Bronchial epithelial cell (primary cell): ENCODE data around the gene CDO1. TPM values are rescaled to one million over a fixed set of nuclear protein-coding genes. Genes with fewer than 3 reads are reported as not detected.

Source experiments
- DNase-seq: peaks from one replicate; pipeline ENCODE4 v3.0.0-alpha.2; 2010; ENCODE audit warnings: low read depth
- FAIRE-seq: peaks from 2 replicates; lab custom pipeline; 2011; peaks lifted over from hg19 to GRCh38; lab: Jason Lieb, UNC
- H3K27me3 ChIP-seq: 2 replicates; pipeline ENCODE4 v1.5.1; 2011; ENCODE audit warnings: low read length; ENCODE audit not compliant: control insufficient read depth, insufficient read depth
- H3K36me3 ChIP-seq: 2 replicates; pipeline ENCODE4 v1.5.1; 2011; ENCODE audit warnings: low read length; ENCODE audit not compliant: control insufficient read depth, insufficient read depth
- H3K4me3 ChIP-seq: 2 replicates; pipeline ENCODE4 v1.5.1; 2011; ENCODE audit warnings: mild to moderate bottlenecking, low read depth, low read length, control low read depth
- total RNA-seq: library from RNA; depleted of rRNA; stranded (reverse); fragments of >200 nt; gene quantifications from 2 replicates; pipeline ENCODE4 v1.2.1, GENCODE V29; 2014
- TF ChIP-seq, protein P1 (sequence below): IDR thresholded peaks from 2 replicates; pipeline ENCODE4 v1.5.1; 2011; ENCODE audit warnings: mild to moderate bottlenecking, moderate library complexity, low read length, control low read depth, inconsistent platforms; ENCODE audit not compliant: insufficient read depth, severe bottlenecking

The CDO1 gene
- total RNA-seq, 1 donor from 2014 or later, result not detected

DNA sequence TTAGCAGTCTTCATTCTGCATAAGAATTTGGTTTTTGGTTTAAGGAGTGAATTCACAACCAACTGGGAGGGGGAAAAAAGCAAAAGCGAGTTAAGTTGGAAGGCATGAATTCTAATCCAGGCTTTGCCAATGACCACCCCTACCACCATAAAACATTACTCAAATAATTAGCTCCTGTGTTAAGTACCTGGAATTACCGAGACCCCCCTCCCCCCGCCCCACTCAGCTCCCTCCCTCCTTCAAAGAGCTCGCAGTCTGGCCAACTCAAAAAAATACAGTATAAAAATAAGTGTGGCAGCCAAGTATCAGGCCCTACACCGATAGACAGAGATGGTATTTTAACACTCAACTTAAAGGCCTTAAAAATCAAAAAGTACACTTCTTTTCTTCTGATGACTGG lies 24.4 kb upstream of the CDO1 start:
- Histone ChIP-seq H3K27me3 (no peaks in the 10 kb centered on the region), H3K36me3 (peaks cover 4% of the 10 kb centered on the region), H3K4me3 (peak overlapping the region; percentile 94)
- FAIRE-seq, result no peak
- DNase-seq, result no peak
- TF ChIP-seq, protein P1, sequence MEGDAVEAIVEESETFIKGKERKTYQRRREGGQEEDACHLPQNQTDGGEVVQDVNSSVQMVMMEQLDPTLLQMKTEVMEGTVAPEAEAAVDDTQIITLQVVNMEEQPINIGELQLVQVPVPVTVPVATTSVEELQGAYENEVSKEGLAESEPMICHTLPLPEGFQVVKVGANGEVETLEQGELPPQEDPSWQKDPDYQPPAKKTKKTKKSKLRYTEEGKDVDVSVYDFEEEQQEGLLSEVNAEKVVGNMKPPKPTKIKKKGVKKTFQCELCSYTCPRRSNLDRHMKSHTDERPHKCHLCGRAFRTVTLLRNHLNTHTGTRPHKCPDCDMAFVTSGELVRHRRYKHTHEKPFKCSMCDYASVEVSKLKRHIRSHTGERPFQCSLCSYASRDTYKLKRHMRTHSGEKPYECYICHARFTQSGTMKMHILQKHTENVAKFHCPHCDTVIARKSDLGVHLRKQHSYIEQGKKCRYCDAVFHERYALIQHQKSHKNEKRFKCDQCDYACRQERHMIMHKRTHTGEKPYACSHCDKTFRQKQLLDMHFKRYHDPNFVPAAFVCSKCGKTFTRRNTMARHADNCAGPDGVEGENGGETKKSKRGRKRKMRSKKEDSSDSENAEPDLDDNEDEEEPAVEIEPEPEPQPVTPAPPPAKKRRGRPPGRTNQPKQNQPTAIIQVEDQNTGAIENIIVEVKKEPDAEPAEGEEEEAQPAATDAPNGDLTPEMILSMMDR, result no peak

- Histone ChIP-seq H3K4me3 (no peak overlapping the region), H3K36me3 (peaks cover 4% of the 10 kb centered on the region), H3K27me3 (no peaks in the 10 kb centered on the region)
- TF ChIP-seq, protein P1, result peak; percentile 43
- FAIRE-seq (no peak), DNase-seq (peak; percentile 62)
These were observed 22.5 kb upstream of the CDO1 start for GRCh38 chr5:115838885-115839518.

- DNase-seq, result no peak
- Histone ChIP-seq H3K4me3 (no peak overlapping the region), H3K27me3 (no peaks in the 10 kb centered on the region), H3K36me3 (peaks cover 4% of the 10 kb centered on the region)
- no peak for FAIRE-seq
- TF ChIP-seq, protein P1, result no peak
These were observed 19.0 kb upstream of the CDO1 start for GRCh38 chr5:115835481-115835880.

GRCh38 chr5:115831163-115831768 lies 14.8 kb upstream of the CDO1 start:
- no peak overlapping the region for H3K4me3 ChIP-seq
- peak; percentile 43 for DNase-seq
- H3K27me3 ChIP-seq, result no peaks in the 10 kb centered on the region
- FAIRE-seq, result no peak
- H3K36me3 ChIP-seq, result no peaks in the 10 kb centered on the region
- TF ChIP-seq, protein P1, result peak; percentile 53

DNA sequence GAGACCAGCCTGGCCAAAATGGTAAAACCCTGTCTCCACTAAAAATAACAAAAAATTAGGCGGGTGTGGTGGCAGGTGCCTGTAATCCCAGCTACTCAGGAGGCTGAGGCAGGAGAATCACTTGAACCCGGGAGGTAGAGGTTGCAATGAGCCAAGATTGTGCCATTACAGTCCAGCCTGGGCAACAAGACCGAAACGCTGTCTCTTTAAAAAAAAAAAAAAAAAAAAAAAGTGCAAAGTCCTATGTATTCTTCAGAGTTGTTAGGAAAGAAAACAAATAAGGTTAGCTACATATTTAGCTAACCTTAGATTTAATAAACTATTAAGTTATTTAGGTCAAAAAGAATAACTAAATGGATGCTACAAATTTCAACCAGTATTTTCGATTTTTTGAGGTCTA lies 13.5 kb upstream of the CDO1 start:
- Histone ChIP-seq H3K27me3 (no peaks in the 10 kb centered on the region), H3K4me3 (no peak overlapping the region), H3K36me3 (no peaks in the 10 kb centered on the region)
- TF ChIP-seq, protein P1, result no peak
- FAIRE-seq (no peak), DNase-seq (no peak)
